Measurements from ENCODE around the gene NDUFAF5. TPM values are rescaled to one million over a fixed set of nuclear protein-coding genes. Genes with fewer than 3 reads are reported as not detected.

NDUFAF5 gene
- total and polyA plus RNA-seq, 10 donors = 11.5 to 37.2 (median 25.4) TPM

GRCh38 chr20:13824459-13824858 is 39.6 kb downstream of the NDUFAF5 start:
- H3K4me3 ChIP-seq = no peak overlapping the region
- WGBS, 5 donors = 91 to 98% (median 97%) methylated on average over 3 of the region's 3 CpGs
- no peaks in the 10 kb centered on the region for H3K27me3 ChIP-seq (replicated peaks in 1 of 7)
- intact Hi-C loops (cut with DNase I; ENCODE audit: low total_unique reads) = no loop called here
- H3K27ac ChIP-seq = no peak overlapping the region
- peaks cover 0 to 4% (median 0%) of the 10 kb centered on the region in 8 donors for H3K9me3 ChIP-seq
- H3K4me1 ChIP-seq = no peaks in the 10 kb centered on the region
- TF ChIP-seq POLR2AphosphoS5 (IDR thresholded peaks at IDR 0.05) (no peak), POLR2A (IDR thresholded peaks at IDR 0.05) (no peak)
- TF ChIP-seq, protein P1, sequence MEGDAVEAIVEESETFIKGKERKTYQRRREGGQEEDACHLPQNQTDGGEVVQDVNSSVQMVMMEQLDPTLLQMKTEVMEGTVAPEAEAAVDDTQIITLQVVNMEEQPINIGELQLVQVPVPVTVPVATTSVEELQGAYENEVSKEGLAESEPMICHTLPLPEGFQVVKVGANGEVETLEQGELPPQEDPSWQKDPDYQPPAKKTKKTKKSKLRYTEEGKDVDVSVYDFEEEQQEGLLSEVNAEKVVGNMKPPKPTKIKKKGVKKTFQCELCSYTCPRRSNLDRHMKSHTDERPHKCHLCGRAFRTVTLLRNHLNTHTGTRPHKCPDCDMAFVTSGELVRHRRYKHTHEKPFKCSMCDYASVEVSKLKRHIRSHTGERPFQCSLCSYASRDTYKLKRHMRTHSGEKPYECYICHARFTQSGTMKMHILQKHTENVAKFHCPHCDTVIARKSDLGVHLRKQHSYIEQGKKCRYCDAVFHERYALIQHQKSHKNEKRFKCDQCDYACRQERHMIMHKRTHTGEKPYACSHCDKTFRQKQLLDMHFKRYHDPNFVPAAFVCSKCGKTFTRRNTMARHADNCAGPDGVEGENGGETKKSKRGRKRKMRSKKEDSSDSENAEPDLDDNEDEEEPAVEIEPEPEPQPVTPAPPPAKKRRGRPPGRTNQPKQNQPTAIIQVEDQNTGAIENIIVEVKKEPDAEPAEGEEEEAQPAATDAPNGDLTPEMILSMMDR (IDR thresholded peaks at IDR 0.05 in 8 of 11, conservative IDR thresholded peaks at IDR 0.05 in 3 of 11) = no peak
- peaks cover 0 to 5% (median 0%) of the 10 kb centered on the region in 6 donors for H3K36me3 ChIP-seq
- DNase-seq = no peak

DNA sequence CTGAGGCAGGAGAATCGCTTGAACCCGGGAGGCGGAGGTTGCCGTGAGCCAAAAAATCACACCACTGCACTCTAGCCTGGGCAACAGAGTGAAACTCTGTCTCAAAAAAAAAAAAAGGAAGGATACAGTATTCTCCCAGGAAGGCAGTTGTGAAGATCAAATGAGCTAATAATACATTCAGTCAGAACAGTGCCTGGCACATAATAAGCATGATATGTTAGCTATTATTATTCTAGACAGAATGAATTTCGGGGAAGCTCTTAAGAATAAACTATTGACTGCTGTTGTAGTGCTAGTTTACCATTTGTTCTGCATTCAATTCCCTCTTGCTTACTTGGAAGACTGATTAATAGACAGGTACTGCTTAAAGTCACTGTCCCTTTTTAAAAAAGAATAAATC is 40.6 kb downstream of the NDUFAF5 start:
- Histone ChIP-seq H3K4me3 (no peak overlapping the region), H3K4me1 (no peaks in the 10 kb centered on the region), H3K27me3 (replicated peaks in 1 of 7) (no peaks in the 10 kb centered on the region), H3K9me3 (peaks cover 0 to 4% (median 0%) of the 10 kb centered on the region in 8 donors), H3K27ac (no peak overlapping the region), H3K36me3 (peaks cover 0 to 5% (median 0%) of the 10 kb centered on the region in 6 donors)
- DNase-seq = no peak
- intact Hi-C loops (cut with DNase I; ENCODE audit: low total_unique reads) = no loop called here
- 71 to 92% (median 85%) methylated on average over 4 to 5 of the region's 5 CpGs for WGBS, 5 donors
- TF ChIP-seq POLR2A (IDR thresholded peaks at IDR 0.05) (no peak), POLR2AphosphoS5 (IDR thresholded peaks at IDR 0.05) (no peak)
- TF ChIP-seq, protein P1 (IDR thresholded peaks at IDR 0.05 in 8 of 11, conservative IDR thresholded peaks at IDR 0.05 in 3 of 11) = no peak

- intact Hi-C loops (cut with DNase I; ENCODE audit: low total_unique reads) = no loop called here
- TF ChIP-seq POLR2AphosphoS5 (IDR thresholded peaks at IDR 0.05) = no peak
- no peak for TF ChIP-seq POLR2A (IDR thresholded peaks at IDR 0.05)
- TF ChIP-seq, protein P1 (IDR thresholded peaks at IDR 0.05 in 8 of 11, conservative IDR thresholded peaks at IDR 0.05 in 3 of 11) = no peak
Measured at GRCh38 chr20:13831476-13831875, 46.6 kb downstream of the NDUFAF5 start.

DNA sequence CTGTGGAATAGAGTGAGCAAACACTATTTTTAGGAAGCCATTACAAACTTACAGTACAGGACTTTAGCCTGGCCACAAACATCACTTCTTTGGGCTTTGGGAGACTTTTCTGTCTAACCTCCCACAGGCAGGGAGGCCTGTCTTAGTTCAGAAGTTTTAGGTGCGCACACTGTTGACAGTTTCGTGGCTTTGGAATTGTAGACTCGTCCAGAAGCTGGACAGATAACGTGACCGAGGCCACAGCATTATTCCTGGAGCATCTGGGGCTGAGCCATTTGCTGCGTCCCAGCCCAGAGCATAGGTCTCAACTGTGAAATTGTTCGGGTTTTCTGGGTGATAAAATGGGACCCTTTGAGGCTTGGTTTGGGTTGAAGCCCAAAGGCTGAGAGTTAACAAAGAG is 53.8 kb downstream of the NDUFAF5 start:
- TF ChIP-seq POLR2A (IDR thresholded peaks at IDR 0.05) (no peak), POLR2AphosphoS5 (IDR thresholded peaks at IDR 0.05) (no peak)
- TF ChIP-seq, protein P1 (IDR thresholded peaks at IDR 0.05 in 8 of 11, conservative IDR thresholded peaks at IDR 0.05 in 3 of 11) = no peak
- Histone ChIP-seq H3K27ac (no peak overlapping the region), H3K4me3 (no peak overlapping the region), H3K9me3 (no peaks in the 10 kb centered on the region), H3K4me1 (no peaks in the 10 kb centered on the region), H3K27me3 (replicated peaks in 1 of 7) (peaks cover 0 to 20% (median 0%) of the 10 kb centered on the region in 7 donors), H3K36me3 (no peaks in the 10 kb centered on the region)
- DNase-seq = no peak
- 74 to 90% (median 84%) methylated on average over 7 of the region's 7 CpGs for WGBS, 5 donors
- intact Hi-C loops (cut with DNase I; ENCODE audit: low total_unique reads) = no loop called here

More at GRCh38 chr20:13831476-13831875, 46.6 kb downstream of the NDUFAF5 start:
- H3K36me3 ChIP-seq = no peaks in the 10 kb centered on the region
- H3K27me3 ChIP-seq (replicated peaks in 1 of 7) = peaks cover 0 to 1% (median 0%) of the 10 kb centered on the region in 7 donors
- no peak overlapping the region for H3K4me3 ChIP-seq
- H3K9me3 ChIP-seq = no peaks in the 10 kb centered on the region
- WGBS, 5 donors = 80 to 91% (median 85%) methylated on average over 3 of the region's 3 CpGs
- no peak overlapping the region for H3K27ac ChIP-seq
- no peak for DNase-seq
- H3K4me1 ChIP-seq = no peaks in the 10 kb centered on the region
